Left renal cortex interstitium (tissue), 4 donors: ENCODE data around the gene DNAH1. TPM values are rescaled to one million over a fixed set of nuclear protein-coding genes. Genes with fewer than 3 reads are reported as not detected.

Source experiments
- DNase-seq, 4 donors: peaks; one replicate each; pipeline ENCODE4 v3.0.0-alpha.2; 2013; ENCODE audit warnings: low read depth in 4 of 4, low spot score in 2 of 4, missing footprints in 1 of 4
- polyA plus RNA-seq, 4 donors: library from polyadenylated mRNA; unstranded; fragments of 120-200 nt; gene quantifications; one replicate each; pipeline ENCODE4 v1.2.1, GENCODE V29; 2013; ENCODE audit not compliant: insufficient read length in 4 of 4

DNAH1 gene
- polyA plus RNA-seq, 4 donors = 5.9 to 14.9 (median 10.7) TPM

DNA sequence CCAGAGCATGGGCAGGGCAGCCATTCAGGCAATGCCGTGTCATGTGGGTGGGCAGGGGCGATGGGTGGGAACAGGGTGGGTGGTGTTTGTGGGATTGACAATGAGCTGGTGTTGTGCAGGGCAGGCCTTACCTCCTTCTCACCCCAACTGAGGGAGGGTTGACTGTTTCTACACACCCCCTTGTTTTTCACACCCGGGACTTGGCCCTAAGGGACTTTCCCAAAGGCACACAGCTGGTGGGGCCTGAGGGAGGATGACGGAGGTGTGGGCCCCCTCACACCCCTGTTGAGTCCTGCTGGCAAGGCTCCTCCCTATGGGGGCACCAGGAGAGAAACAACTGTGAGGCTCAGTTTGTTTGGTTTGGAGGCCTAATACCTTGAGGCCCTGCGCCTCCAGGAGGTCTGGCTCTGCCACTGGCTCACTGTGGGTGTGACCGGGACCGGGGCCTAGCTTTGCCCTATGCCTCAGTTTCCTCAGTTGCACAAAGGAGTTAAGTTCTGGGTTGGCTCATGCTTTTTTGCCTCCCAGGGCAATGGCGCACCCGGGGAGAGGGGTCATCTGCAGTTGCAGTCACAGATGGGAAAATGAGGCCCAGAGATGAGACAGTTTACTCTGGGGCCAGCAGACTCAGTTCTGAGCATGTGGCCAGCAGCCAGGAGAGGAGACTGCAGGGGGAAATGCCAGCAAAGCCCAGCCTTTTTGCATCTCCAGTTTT lies 5.1 kb upstream of the DNAH1 start:
- no peak for DNase-seq

DNA sequence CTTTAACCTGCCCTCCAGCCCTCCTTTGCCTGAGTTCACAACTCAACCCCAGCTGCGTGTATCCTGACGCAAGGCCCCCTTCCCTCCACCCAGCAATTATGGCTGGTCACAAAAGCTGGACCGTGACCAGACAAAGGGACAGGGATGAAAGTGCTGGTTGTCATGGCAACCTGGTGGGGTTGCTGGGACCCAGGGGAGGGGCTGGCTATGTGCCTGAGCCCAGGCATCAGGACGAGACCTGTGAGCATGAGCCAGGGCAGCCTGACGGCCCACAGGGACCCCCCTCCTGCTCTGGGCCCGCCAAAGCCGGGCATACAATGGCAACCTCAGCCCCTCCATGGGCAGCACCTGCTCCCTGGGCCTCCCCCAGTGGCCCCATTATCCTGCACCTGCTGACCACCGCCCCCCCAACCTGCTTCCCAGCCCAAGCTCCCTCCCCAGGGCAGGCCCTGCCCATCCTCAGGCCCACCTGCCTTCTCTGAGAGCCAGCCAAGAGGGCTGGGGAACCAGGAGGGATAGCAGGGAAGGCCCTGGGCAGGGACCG lies 4.5 kb upstream of the DNAH1 start:
- no peak for DNase-seq

DNA sequence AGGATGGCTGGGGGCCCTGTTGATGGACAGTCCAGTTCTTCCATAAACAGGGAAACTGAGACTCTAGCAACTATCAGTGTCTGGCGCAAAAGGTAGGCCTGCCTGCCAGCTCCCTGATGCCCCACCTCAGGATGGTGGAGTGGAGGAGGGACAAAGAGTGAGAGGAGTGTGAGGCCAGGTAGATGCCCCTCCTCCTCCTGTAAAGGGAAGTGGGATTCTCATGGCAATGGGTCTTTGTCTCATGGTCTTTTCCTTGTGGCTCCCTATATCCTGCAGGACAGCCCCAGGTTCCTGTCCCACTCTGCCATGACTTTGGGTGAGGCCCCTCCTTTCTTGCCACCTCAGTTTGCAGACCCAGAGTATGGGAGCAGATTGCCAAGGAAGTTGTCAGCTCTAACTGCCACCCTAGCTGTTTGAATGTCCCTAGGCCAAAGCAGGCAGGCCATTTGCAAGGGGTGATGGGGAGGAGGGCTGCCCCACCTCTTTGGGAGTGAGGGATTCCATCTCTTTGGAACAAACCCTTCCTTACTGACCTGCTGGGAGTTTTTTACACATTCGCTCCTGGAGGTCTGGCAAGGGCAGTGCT lies 2.8 kb upstream of the DNAH1 start:
- DNase-seq = no peak

DNA sequence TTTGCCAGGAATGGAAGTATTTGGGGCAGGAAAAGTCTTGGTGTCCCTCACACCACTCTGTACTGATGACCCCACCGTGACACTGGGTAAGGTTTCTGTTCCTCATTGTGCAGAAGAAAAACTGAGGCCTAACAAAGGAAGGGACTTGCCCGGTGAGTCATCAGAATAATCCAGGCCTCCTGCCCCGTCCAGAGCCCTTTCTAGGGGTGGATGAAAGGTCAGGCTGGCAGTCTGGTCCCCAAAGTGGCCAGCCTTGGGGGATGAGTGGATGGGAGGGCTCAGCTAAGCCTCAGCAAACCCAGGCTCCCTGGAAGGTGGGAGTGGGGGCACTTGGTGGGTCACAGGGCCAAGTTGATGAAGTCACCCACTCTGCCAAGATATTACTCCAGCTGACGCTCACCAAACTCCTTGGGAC lies 2.3 kb upstream of the DNAH1 start:
- no peak for DNase-seq

DNA sequence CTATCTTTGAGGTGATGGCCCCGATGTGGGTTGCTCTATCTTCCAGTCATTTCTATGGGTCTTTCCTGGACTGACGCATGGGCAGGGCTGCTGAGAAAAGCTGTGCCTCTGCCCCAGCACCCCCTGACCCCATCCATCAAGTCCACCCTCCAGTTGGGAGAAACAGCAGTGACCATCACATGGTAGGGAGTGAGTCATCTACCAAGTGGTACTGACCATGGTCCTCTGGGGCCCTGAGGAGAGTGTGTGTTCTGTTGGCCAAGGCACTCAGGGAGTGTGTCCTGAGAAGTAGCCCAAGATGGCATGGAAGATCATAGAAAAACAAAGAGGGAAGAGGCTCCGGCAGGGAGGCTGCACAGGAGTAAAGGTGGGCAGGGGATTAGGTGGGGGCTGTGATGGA lies 1.6 kb upstream of the DNAH1 start:
- DNase-seq = no peak

DNA sequence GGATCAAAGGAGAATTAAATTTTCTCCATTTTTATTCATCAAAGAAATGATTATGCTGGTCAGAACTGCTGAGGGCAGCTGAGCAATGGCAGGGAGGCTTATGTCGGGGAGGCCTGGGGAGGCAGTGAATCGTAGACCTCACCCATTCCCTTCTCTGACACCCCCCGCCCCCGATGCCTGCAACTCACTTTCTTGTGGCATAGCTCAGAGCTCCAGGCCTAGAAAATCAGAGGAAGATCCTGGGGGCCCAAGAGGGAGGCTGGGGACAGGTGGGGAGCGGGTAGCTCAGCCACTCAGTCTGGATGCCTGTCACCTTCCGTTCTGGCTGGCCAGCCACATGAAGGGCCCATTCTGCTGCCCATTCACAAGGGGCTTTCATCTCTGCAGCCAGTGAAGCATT lies 1.1 kb upstream of the DNAH1 start:
- DNase-seq = no peak

DNA sequence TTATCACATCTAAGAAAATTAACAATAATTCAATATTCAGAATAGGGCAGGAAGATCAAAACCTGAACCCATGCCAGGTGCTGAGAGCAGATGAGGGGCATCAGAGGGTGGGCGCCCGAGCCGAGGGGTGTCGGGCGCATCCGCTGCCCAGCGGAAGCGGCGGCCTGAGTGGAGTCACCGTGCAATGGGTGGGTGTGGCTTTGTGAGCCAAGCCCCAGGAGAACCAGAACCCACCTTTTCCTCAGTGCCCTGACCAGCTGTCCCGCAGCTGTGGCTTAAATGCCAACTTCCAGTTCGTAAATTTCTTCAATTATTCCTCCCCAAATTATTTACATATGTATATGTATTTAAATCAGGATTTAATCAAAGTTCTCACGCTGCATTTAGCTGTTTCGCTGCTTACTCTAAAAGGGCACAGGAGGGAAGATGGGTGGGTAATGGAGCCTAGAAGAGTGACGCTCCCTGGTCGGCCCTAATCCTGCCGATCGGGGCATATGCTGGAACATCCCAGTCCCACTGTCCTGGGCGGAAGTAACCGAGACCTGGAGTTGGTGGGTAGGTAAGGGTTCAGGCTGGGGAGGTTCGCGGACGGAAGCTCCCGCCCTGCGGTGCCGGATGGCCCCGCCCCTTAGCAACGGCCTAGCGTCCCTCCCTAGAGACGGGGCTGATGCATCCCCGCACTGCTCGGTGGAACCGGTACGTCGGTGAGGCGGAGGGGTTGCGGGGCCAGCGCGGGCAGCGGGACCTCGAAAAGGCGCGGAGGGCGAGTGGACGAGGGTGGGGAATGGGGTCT lies 1.3 kb downstream of the DNAH1 start:
- no peak for DNase-seq

DNA sequence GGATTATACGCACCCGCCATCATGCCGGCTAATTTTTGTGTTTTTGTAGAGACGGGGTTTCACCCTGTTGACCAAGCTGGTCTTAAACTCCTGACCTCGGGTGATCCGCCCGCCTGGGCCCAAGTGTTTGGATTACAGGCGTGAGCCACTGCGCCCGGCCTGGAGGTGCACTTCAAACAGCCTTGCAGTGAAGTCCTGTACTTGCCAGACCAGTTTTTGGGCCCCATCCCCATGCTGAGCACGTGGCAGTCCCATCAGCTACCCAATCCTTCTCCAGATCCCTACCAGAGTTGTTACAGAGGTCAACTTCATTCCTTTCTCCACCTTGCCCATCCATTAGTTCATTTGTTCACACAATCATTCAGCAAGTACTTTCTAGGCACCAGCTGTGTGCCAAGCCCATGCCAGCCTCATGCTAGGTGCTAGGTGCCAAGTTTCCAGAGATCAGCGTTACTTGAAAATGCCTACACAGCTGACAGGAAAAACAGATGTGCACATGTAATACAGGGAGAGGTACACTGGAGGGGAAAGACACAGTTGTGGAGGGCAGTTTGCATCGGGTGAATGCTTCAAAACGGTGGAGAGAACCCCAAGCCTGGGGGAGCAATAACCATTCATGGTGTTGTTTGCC lies 2.2 kb downstream of the DNAH1 start:
- DNase-seq = no peak

DNA sequence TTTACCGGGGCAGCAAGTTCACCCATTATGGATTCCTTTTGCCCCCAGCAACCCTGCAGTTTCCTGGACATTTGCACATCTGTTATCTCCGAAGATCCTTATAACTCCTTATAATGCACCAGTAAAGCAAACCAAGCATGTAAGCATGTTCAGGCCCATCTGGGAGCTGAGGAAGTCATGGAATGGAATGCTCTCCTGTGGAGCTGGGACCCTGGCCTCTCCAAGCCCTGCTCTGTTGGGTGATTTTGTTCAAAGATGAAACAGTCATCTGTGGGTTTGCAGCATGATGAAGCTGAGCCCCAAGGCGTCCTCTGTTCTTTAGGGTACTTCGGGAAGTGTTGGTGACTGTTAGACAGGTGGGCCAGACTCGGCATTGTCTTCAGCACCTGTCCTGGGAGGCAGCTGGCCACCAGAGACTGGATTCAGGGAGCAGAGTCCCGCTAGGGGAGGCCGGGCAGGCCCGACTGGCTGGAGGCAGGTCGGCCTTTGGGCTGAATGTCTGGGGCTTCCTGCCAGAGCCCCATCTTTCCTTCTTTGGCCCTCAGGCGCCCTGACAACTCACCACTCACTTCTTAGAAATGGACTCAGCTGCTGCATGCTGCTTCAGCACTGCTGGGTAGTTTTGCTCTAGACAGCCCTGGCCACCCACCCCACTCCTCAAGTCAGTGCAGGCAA lies 3.9 kb downstream of the DNAH1 start:
- DNase-seq = no peak

DNA sequence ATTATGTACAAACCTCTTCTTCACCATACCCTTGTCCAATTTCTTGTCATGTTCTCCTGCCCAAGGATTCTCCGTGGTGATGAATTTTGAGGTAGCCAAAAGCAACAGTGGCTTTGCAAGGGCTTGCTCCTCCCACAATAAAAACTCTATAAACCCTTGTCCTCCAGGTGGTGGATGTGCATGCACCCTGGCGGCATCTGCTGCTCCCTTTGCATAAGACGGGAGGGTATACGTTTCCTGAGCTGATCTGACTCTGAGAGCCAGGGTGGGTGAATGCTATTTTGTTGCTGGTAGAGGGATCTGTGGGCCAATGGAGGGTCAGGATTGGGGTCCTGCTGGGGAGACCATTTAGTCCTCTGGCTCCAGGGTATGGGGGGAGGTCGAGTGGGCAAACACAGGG lies 5.4 kb downstream of the DNAH1 start:
- DNase-seq = no peak

DNA sequence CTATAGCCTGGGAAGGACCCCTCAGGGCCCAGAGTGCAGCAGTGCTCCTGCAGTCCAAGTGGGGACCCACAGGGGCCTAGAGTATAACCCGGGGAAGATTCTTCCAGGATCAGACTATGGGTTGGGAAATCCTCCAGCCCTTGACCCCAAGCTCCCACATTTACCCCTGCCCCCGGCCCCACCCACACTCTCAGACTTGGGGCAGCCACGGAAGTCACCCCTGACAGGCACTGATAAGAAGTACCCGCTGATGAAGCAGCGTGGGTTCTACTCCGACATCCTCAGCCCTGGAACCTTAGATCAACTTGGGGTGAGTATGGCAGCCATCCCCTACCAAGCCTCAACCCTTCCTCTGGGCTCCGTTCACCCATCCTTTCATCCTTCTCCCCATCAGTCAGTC lies 6.3 kb downstream of the DNAH1 start:
- DNase-seq = no peak

DNA sequence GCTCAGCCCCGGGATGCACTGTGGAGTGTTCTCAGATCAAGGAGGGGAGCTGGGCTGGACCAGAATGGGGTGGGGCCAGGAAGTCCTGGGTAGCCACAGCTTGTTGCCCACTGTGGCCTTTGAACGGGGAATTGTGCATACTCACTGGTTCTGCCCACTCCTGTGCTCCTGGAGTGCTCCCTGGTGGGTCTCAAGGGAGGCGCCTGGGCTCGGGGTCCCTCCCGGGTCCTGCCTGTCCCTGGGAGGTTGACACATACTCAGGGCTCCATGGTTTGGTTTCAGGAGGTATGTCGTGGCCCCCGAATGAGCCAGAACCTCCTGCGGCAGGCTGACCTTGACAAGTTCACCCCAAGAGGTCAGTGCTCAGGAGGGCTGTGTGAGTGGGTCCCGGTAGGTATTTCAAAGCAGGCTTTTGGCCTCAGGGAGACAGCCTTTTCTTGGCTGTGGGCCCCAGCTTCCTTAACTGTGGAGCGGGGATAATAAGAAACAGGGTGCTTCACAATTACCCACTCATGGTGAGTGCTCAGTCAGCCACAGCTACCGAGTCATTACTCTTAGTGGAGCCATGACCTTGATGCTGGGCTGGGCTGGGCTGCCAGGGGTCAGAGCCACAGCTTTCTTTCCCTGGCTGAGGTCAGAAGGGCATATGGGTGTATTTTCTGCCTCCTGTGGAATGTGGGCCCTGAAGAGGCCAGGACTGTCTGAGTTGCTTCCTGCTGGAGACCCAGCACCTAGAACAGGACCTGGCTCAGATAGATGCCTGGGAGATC lies 7.6 kb downstream of the DNAH1 start:
- no peak for DNase-seq

DNA sequence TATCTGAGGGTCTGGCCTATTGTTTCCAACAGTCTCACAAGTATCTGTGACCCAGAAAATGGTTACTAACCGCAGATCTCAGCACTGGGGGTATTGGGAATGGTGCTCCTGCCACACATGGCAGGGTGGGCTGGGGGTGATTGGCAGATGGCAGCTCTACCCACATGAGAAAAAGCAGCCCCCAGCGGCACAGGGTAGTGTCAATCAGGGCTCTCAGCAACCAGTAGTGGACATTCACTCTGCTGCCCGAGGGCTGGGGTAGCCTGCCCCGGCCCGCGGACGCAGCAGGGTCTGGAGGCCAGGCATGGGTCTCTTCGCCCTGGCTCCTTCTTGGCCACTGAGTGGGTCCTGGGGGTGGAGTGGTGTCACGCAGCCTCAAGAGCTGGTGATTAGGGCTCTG lies 8.6 kb downstream of the DNAH1 start:
- DNase-seq = no peak

DNA sequence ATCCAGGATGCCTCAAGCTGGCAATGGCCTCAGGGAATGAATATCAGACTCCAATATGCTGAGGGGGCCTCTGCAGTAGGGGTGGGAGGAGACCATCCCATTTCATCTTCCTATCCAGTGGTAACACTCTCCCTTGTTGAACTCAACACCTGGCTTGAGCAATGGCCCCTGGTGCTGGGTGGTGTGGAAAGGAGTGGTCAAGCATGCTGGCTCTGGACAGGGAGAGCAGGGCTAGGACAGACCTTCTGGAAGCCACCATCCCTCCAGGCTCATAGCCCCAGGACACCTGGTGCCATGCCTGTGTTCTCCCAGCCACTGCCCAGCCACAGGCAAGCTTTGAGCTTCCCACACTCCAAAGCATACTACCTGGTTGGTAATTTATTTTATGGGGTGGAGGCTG lies 9.6 kb downstream of the DNAH1 start:
- DNase-seq = no peak

DNA sequence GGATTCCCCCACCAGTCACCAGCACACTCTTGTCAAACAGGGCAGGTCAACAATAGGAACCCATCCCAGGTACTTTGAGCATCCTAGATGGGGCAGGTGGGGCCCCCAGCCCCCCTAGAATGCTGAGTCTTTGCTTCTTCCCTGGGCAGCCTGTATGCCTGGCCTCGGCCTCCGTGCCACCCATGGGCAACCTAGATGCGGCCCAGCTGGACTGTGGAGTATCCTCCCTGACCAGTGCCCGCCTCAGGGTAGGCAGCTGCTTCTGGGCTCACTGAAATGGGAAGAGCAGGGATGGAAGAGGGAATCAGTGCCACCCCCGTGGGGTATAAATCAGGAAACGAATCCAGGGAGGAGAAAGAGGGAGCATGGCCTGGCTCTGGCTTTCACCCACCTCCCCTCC lies 10.9 kb downstream of the DNAH1 start:
- DNase-seq = no peak

DNA sequence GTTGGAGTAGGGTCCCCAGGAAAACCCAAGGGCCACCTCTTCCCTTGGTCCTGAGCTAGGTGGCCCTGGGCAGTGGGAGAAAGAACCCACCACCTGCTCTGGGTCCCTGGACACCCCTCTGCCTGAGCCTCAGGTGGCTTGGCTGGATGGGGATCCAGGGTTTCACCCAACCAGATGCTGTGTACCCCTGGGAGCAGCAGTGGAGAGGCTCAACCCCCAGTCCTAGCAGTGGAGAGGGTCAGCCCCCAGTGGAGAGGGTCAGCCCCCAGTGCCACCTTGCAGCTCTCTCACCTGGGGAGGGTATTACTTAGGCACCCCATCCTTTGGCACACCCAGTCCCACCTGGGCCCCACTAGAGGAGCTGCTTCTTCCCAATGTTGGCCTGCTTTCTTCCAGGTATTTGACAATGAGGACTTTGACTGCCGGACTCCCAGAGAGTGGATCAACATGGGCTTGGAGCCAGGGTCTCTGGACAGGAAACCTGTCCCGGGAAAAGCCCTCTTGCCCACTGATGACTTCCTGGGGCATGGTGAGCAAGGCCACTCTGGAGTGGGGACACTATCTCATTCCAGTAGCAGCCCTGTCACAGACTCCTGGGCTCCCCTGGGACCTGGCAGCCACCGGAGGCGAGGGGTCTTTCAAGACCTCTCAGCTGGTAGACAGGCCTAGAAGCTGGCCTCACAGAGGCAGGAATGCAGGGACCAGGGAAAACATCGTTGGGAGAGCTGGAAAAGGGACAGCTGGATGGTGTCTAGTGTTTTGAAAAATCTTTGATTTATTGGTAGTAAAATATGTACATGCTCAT lies 11.6 kb downstream of the DNAH1 start:
- DNase-seq = no peak

DNA sequence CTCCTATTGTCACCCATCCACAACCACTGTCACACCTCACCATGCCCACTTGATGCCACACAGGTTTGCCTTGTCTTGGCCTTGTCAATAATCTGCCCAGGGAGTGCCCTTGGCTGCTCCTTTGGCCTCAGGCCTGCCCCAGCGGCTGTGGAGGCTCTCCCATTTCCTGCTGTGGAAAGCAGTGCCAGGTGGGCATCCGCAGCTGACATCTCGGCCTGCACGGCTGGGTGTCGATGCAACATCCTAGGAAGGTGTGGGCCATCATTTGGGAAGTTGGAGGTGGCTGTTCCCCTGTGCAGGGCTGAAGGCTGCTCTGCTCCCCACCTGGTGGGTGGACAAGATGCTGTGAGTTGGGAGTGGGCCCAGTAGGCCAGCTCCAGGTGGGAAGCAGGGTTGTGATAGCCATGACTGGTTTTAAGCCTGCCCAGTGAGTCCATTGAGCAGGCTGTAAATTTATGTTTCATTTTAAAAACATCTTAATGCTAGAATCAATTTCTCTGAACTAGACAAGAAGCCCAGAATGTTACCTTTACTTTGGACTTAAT lies 12.5 kb downstream of the DNAH1 start:
- DNase-seq = no peak

DNA sequence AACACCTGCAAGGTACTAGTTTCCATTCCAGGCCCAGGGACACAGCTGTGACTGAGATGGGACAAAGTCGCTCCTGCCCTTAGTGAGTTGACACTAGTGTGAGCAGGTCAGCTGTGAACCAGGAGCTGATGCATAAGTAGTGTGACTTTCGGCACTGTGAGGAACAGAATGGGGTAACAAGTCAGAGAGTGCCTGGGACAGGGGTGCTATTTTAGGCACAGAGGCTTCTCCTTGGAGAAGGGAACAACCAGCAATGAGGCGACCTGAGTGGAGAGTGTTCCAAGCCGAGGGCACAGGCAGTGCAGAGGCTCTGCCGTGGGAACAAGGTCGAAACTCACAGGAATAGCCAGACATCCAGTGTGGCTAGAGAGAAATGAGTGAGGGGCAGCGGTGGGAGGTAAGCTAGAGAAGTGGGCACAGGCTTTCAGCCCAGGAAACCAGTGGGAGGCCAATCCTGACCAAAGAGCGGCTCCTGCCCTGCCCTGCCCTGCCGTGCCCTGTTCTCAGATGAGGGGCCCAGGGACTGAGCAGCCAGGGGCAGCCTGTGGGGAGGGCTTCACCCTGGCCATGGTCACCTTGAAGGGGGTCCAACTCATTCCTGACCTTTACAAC lies 14.2 kb downstream of the DNAH1 start:
- no peak for DNase-seq
